Hepatocyte (in vitro differentiated cells): ENCODE results near the gene UBXN2A. TPM values are rescaled to one million over a fixed set of nuclear protein-coding genes. Genes with fewer than 3 reads are reported as not detected.

Experiments
- DNase-seq: peaks from one replicate; pipeline ENCODE4 v3.0.0-alpha.2; 2016; ENCODE audit warnings: low spot score
- H2AFZ ChIP-seq: fragments of 200-600 bp; sonication (generic); 2 replicates; pipeline ENCODE4 v1.6.0; 2016; ENCODE audit warnings: antibody characterized with exemption, mild to moderate bottlenecking
- H3K27ac ChIP-seq: fragments of 200-600 bp; sonication (generic); 2 replicates; pipeline ENCODE4 v1.5.1; 2016; ENCODE audit warnings: mild to moderate bottlenecking
- H3K27me3 ChIP-seq: fragments of 200-600 bp; sonication (generic); 2 replicates; pipeline ENCODE4 v1.6.1; 2016
- H3K36me3 ChIP-seq: fragments of 200-600 bp; sonication (generic); replicated peaks from 2 replicates; pipeline ENCODE4 v1.5.1; 2016; ENCODE audit warnings: low read depth; ENCODE audit not compliant: insufficient read depth
- H3K4me1 ChIP-seq: fragments of 200-600 bp; sonication (generic); 2 replicates; pipeline ENCODE4 v1.5.1; 2016; ENCODE audit warnings: mild to moderate bottlenecking, moderate library complexity; ENCODE audit not compliant: insufficient read depth
- H3K4me2 ChIP-seq: fragments of 200-600 bp; sonication (generic); 2 replicates; pipeline ENCODE4 v1.6.0; 2016
- H3K4me3 ChIP-seq: fragments of 200-600 bp; sonication (generic); 2 replicates; pipeline ENCODE4 v1.5.1; 2016; ENCODE audit warnings: mild to moderate bottlenecking
- H3K79me2 ChIP-seq: fragments of 200-600 bp; sonication (generic); 2 replicates; pipeline ENCODE4 v1.6.0; 2017; ENCODE audit warnings: mild to moderate bottlenecking
- H3K9me2 ChIP-seq: fragments of 200-600 bp; sonication (generic); replicated peaks from 2 replicates; pipeline ENCODE4 v1.6.0; 2017; ENCODE audit warnings: mild to moderate bottlenecking; ENCODE audit not compliant: insufficient read depth
- H3K9me3 ChIP-seq: fragments of 200-600 bp; sonication (generic); 2 replicates; pipeline ENCODE4 v1.5.1; 2016; ENCODE audit warnings: low read depth, mild to moderate bottlenecking
- H4K20me1 ChIP-seq: fragments of 200-600 bp; sonication (generic); 2 replicates; pipeline ENCODE4 v1.6.0; 2016; ENCODE audit warnings: mild to moderate bottlenecking; ENCODE audit not compliant: insufficient read depth, poor library complexity, severe bottlenecking
- EZH2 ChIP-seq: fragments of 200-600 bp; sonication (generic); IDR thresholded peaks from 2 replicates; pipeline ENCODE4 v1.6.1; 2016; ENCODE audit warnings: antibody characterized with exemption, mild to moderate bottlenecking, borderline replicate concordance
- EZH2phosphoT487 ChIP-seq: fragments of 200-600 bp; sonication (generic); IDR thresholded peaks from one replicate; pipeline ENCODE4 v1.6.1; 2018; ENCODE audit warnings: antibody characterized with exemption, mild to moderate bottlenecking, low read depth, moderate library complexity; ENCODE audit not compliant: unreplicated experiment, severe bottlenecking
- WGBS: methylation state at CpG from one replicate; pipeline ENCODE4 v1.1.6; 2016; ENCODE audit warnings: low lambda C conversion rate; ENCODE audit errors: missing lambda C conversion rate; 5-methylcytosine and 5-hydroxymethylcytosine counted together
- polyA plus RNA-seq: library from polyadenylated mRNA; unstranded; fragments of >200 nt; fragmentation: Nextera tagmentation; extraction: Ambion mirVana; gene quantifications from 2 replicates; pipeline ENCODE4 v1.2.1, GENCODE V29; 2016
- total RNA-seq: library from RNA; depleted of rRNA; stranded (reverse); fragments of >200 nt; gene quantifications from 2 replicates; pipeline ENCODE4 v1.2.3, GENCODE V29; 2014
- TF ChIP-seq, protein P1 (sequence below): fragments of 200-600 bp; sonication (generic); IDR thresholded peaks from 2 replicates; pipeline ENCODE4 v1.5.1; 2016; ENCODE audit warnings: antibody characterized with exemption, mild to moderate bottlenecking; ENCODE audit not compliant: poor library complexity

The UBXN2A gene
- total and polyA plus RNA-seq, 2 experiments from 2014 or later: 15.9 to 16.4 TPM

DNA sequence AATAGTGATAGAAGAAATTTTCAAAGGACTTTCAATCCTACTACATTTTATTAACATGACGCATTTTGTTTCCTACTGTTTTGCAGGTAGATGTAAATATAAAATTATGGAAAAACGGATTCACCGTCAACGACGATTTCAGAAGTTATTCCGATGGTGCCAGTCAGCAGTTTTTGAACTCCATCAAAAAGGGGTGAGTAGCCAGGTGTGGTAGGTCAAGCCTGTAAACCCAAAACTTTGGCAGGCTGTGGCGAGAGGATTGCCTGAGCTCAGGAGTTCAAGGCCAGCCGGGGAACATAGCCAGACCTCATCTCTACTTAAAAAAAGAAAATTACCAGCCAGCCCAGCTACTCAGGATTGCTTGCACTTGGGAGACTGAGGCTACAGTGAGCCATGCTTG lies 36.6 kb downstream of the UBXN2A start:
- H4K20me1 ChIP-seq: no peaks in the 10 kb centered on the region
- no peaks in the 10 kb centered on the region for H3K4me1 ChIP-seq
- no peaks in the 10 kb centered on the region for H3K9me3 ChIP-seq
- H3K36me3 ChIP-seq: no peaks in the 10 kb centered on the region
- TF ChIP-seq EZH2phosphoT487 (no peak), EZH2 (no peak)
- TF ChIP-seq, protein P1, sequence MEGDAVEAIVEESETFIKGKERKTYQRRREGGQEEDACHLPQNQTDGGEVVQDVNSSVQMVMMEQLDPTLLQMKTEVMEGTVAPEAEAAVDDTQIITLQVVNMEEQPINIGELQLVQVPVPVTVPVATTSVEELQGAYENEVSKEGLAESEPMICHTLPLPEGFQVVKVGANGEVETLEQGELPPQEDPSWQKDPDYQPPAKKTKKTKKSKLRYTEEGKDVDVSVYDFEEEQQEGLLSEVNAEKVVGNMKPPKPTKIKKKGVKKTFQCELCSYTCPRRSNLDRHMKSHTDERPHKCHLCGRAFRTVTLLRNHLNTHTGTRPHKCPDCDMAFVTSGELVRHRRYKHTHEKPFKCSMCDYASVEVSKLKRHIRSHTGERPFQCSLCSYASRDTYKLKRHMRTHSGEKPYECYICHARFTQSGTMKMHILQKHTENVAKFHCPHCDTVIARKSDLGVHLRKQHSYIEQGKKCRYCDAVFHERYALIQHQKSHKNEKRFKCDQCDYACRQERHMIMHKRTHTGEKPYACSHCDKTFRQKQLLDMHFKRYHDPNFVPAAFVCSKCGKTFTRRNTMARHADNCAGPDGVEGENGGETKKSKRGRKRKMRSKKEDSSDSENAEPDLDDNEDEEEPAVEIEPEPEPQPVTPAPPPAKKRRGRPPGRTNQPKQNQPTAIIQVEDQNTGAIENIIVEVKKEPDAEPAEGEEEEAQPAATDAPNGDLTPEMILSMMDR: no peak
- H3K27me3 ChIP-seq: no peaks in the 10 kb centered on the region
- H3K4me3 ChIP-seq: no peak overlapping the region
- DNase-seq: no peak
- H3K79me2 ChIP-seq: no peaks in the 10 kb centered on the region
- no peak overlapping the region for H3K4me2 ChIP-seq
- WGBS: over 99% methylated on average over 8 of the region's 8 CpGs
- H3K27ac ChIP-seq: no peak overlapping the region
- H3K9me2 ChIP-seq: no peaks in the 10 kb centered on the region
- no peak overlapping the region for H2AFZ ChIP-seq

DNA sequence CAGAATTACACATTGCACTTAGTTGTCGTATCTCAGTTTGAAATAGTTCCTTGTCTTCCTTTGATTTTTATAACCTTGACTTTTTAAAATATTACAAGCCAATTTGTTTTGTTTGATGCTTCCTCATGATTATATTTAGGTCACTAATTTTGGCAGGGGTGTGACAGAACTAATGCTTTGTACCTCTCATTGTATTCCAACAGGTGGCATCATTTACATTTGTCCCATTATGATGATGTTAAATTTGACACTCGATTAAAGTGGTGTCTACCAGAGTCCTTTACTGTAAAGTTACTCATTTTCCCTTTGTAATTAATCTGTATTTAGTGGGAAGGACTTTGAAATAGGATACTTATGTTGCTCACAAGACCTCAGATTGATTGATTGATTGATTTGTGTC lies 48.1 kb downstream of the UBXN2A start:
- no peak for DNase-seq
- no peaks in the 10 kb centered on the region for H3K27me3 ChIP-seq
- no peak overlapping the region for H2AFZ ChIP-seq
- H3K36me3 ChIP-seq: no peaks in the 10 kb centered on the region
- no peaks in the 10 kb centered on the region for H3K79me2 ChIP-seq
- H4K20me1 ChIP-seq: no peaks in the 10 kb centered on the region
- no peaks in the 10 kb centered on the region for H3K4me1 ChIP-seq
- no peaks in the 10 kb centered on the region for H3K9me3 ChIP-seq
- H3K4me3 ChIP-seq: no peak overlapping the region
- TF ChIP-seq EZH2phosphoT487 (no peak), EZH2 (no peak)
- TF ChIP-seq, protein P1: peak; percentile 19
- no peaks in the 10 kb centered on the region for H3K9me2 ChIP-seq
- no peak overlapping the region for H3K4me2 ChIP-seq
- no peak overlapping the region for H3K27ac ChIP-seq
- WGBS: 85% methylated on average over 2 of the region's 2 CpGs

DNA sequence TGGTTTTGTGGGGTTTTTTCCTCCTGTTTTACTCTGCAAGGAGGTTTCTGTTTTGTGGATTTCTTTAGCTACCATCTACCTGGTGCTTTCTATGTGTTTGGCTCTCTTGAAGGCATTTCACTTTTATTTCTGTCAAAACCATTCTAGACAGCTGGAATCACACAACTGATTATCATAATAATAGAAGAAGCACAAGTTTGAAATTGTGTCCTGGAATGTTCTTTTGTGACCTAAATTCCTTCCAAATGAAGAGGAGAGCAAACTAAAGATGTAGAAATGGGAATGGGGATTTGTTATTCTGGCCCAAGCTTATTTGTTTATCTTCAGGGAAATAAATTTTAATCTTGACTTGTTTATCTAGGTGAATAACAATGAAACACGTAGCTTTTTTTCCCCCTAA lies 52.7 kb downstream of the UBXN2A start:
- Histone ChIP-seq H3K4me2 (no peak overlapping the region), H3K79me2 (no peaks in the 10 kb centered on the region), H3K36me3 (no peaks in the 10 kb centered on the region), H4K20me1 (no peaks in the 10 kb centered on the region), H3K9me2 (no peaks in the 10 kb centered on the region), H3K27me3 (no peaks in the 10 kb centered on the region), H3K4me1 (no peaks in the 10 kb centered on the region), H3K9me3 (no peaks in the 10 kb centered on the region), H3K27ac (no peak overlapping the region), H3K4me3 (no peak overlapping the region), H2AFZ (no peak overlapping the region)
- WGBS: 81% methylated on average over 1 of the region's 1 CpG
- no peak for TF ChIP-seq EZH2phosphoT487
- TF ChIP-seq EZH2: no peak
- TF ChIP-seq, protein P1: no peak
- no peak for DNase-seq
